Measurements from ENCODE around the gene GIMAP6.
"Not testable (repeated sequence)": the region's sequence is repeated elsewhere in the genome, so short reads cannot be mapped to it uniquely, and the experiment has no call there.

Gene GIMAP6

GRCh38 chr7:150579979-150580637 lies 52.1 kb downstream of the GIMAP6 start:
- not testable (repeated sequence) for DNase-seq
